Mesothelial cell of epicardium (in vitro differentiated cells): ENCODE data around the gene FRMD6. TPM values are rescaled to one million over a fixed set of nuclear protein-coding genes. Genes with fewer than 3 reads are reported as not detected.

Experiments
- DNase-seq, 2 experiments: peaks; one replicate each; pipeline ENCODE4 v3.0.0; 2021; ENCODE audit warnings: low spot score in 2 of 2; ENCODE audit not compliant: unreplicated experiment in 2 of 2
- H3K27ac Mint-ChIP-seq: 2 replicates; pipeline ENCODE4 v1.8.0; 2021; ENCODE audit warnings: mixed read lengths
- H3K27me3 Mint-ChIP-seq: 2 replicates; pipeline ENCODE4 v1.8.0; 2021; ENCODE audit warnings: low read depth, mixed read lengths
- H3K36me3 Mint-ChIP-seq: 2 replicates; pipeline ENCODE4 v1.8.0; 2021; ENCODE audit warnings: mixed read lengths
- H3K4me1 Mint-ChIP-seq: 2 replicates; pipeline ENCODE4 v1.8.0; 2021; ENCODE audit warnings: mixed read lengths
- H3K4me3 Mint-ChIP-seq: 2 replicates; pipeline ENCODE4 v1.8.0; 2021; ENCODE audit warnings: mild to moderate bottlenecking, moderate library complexity, mixed read lengths
- H3K9me3 Mint-ChIP-seq: 2 replicates; pipeline ENCODE4 v1.8.0; 2021; ENCODE audit warnings: mixed read lengths
- CTCF ChIP-seq: fragments of 200-600 bp; sonication (generic); IDR thresholded peaks from one replicate; pipeline ENCODE4 v1.5.0; 2021; ENCODE audit warnings: antibody characterized with exemption; ENCODE audit not compliant: unreplicated experiment
- total RNA-seq: library from RNA; stranded (reverse); gene quantifications from 3 replicates; pipeline ENCODE4 v1.2.1, GENCODE V29; 2021

FRMD6 gene
- total RNA-seq, 1 donor from 2014 or later: 51.8 TPM

- Mint-ChIP-seq H3K9me3 (no peaks in the 10 kb centered on the region), H3K36me3 (peaks cover 5% of the 10 kb centered on the region), H3K27me3 (no peaks in the 10 kb centered on the region), H3K4me1 (peaks cover 41% of the 10 kb centered on the region), H3K27ac (no peak overlapping the region), H3K4me3 (no peak overlapping the region)
- DNase-seq: no peak
- TF ChIP-seq CTCF: no peak
Observed at GRCh38 chr14:51639668-51640316, 11.9 kb upstream of the FRMD6 start.

GRCh38 chr14:51643140-51643539 is 8.6 kb upstream of the FRMD6 start:
- Mint-ChIP-seq H3K36me3 (peaks cover 8% of the 10 kb centered on the region), H3K27me3 (no peaks in the 10 kb centered on the region), H3K9me3 (no peaks in the 10 kb centered on the region)

GRCh38 chr14:51644217-51644933 is 7.3 kb upstream of the FRMD6 start:
- H3K36me3 Mint-ChIP-seq: peaks cover 8% of the 10 kb centered on the region
- H3K4me1 Mint-ChIP-seq: peaks cover 44% of the 10 kb centered on the region
- DNase-seq: no peak

More at GRCh38 chr14:51643140-51643539, 8.6 kb upstream of the FRMD6 start:
- no peak overlapping the region for H3K27ac Mint-ChIP-seq
- DNase-seq: no peak
- peaks cover 40% of the 10 kb centered on the region for H3K4me1 Mint-ChIP-seq
- TF ChIP-seq CTCF: no peak
- H3K4me3 Mint-ChIP-seq: no peak overlapping the region

GRCh38 chr14:51648296-51648695 is 3.4 kb upstream of the FRMD6 start:
- peak overlapping the region; percentile 78 for H3K27ac Mint-ChIP-seq
- no peaks in the 10 kb centered on the region for H3K9me3 Mint-ChIP-seq
- H3K4me1 Mint-ChIP-seq: peaks cover 52% of the 10 kb centered on the region
- H3K27me3 Mint-ChIP-seq: no peaks in the 10 kb centered on the region
- TF ChIP-seq CTCF: no peak
- peaks cover 3% of the 10 kb centered on the region for H3K36me3 Mint-ChIP-seq
- DNase-seq: no peak
- no peak overlapping the region for H3K4me3 Mint-ChIP-seq

More at GRCh38 chr14:51644217-51644933, 7.3 kb upstream of the FRMD6 start:
- Mint-ChIP-seq H3K9me3 (no peaks in the 10 kb centered on the region), H3K27ac (peak overlapping the region; percentile 44), H3K27me3 (no peaks in the 10 kb centered on the region), H3K4me3 (no peak overlapping the region)
- no peak for TF ChIP-seq CTCF

- no peak for DNase-seq
- no peaks in the 10 kb centered on the region for H3K27me3 Mint-ChIP-seq
- H3K4me3 Mint-ChIP-seq: peak overlapping the region; percentile 85
- peaks cover 55% of the 10 kb centered on the region for H3K4me1 Mint-ChIP-seq
- no peak for TF ChIP-seq CTCF
- H3K36me3 Mint-ChIP-seq: no peaks in the 10 kb centered on the region
- H3K27ac Mint-ChIP-seq: peak overlapping the region; percentile 92
- no peaks in the 10 kb centered on the region for H3K9me3 Mint-ChIP-seq
Observed at GRCh38 chr14:51650716-51651387, 858 bp upstream of the FRMD6 start.
